HG02763 (cell line): ENCODE results near the gene RTBDN.
A peak's percentile ranks its signal among the peaks of the same experiment; 100 is the strongest.

ENCODE experiments used
- ATAC-seq: cut with Tn5 transposase; IDR thresholded peaks from one replicate; pipeline ENCODE4 v1.9.1; 2021; ENCODE audit warnings: mild to moderate bottlenecking, moderate library complexity; ENCODE audit not compliant: unreplicated experiment

The RTBDN gene

DNA sequence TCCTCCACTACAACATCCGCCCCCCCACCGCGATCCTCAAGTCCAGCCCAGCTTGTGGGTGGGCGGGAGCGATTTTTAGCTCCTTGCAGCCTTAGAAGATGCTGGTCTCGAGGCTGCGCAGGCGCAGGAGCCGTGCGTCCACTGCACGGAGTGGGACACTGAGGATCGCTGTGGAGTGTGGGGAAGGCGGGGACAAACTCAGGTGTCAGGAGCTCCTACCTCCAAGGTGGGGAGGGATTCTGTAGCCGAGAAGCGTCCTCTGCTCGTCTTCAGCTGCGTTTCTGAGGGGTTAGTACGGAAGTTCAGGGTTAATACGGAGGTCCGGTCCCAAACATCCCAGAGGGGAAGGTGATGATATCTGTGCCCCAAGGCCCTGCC lies at the start of gene RTBDN:
Gene RTBDN (minus strand): TSS at position 14 of the 378 bp plus-strand sequence. CDS start 4,600 bp downstream, outside the sequence.
- ATAC-seq: no peak

DNA sequence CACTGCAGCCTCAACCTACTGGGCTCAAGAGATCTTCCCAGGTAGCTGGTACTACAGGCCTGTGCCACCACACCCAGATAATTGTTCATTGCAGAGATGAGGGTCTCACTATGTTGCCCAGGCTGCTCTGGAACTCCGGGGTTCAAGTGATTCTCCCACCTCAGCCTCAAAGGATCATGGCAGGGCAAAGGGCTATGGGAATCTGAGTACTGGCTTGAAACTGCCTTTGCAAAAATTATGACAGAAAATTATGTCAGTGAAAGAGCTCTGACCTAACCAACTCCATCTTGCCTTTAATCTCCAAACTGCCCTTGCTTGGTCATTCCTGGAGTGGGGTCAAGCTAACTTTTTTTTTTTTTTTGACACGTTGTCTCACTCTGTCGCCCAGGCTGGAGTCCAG lies 48.2 kb upstream of the RTBDN start:
- no peak for ATAC-seq

DNA sequence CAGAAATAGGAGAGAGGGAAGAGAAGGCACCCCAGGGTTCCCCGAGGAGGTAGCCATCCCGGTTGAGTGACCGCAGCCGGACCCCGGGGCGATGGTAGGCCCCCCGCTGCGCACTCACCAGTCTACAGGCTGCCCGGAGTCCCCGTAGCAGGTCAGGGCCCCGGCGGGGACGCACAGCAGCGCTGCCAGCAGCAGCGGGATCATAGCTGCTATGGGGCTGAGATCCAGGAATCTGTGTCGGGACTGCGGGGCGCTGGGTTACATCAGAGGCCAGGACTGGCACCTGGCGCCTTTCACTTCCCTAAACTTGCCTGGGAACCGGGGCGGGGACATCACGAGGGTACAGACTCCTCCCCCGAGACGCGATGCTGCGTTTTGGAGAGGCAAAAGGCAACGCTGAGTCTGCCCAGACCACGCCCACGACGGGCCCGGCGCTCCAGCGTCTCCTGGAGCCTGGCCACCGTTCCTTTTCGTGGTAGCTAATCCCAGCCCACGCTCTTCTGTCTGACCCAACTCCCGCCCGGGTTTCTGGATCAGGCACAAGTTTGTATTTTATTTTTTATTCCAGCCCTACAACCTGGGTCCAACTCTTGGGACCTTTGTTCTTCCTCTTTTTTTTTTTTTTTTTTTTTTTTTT lies 46.9 kb upstream of the RTBDN start, which contains the start of gene DNASE2:
Gene DNASE2 (minus strand): TSS at position 278 of the 637 bp plus-strand sequence. CDS start 74 bp downstream, at position 204.
- ATAC-seq: peak; percentile 82

DNA sequence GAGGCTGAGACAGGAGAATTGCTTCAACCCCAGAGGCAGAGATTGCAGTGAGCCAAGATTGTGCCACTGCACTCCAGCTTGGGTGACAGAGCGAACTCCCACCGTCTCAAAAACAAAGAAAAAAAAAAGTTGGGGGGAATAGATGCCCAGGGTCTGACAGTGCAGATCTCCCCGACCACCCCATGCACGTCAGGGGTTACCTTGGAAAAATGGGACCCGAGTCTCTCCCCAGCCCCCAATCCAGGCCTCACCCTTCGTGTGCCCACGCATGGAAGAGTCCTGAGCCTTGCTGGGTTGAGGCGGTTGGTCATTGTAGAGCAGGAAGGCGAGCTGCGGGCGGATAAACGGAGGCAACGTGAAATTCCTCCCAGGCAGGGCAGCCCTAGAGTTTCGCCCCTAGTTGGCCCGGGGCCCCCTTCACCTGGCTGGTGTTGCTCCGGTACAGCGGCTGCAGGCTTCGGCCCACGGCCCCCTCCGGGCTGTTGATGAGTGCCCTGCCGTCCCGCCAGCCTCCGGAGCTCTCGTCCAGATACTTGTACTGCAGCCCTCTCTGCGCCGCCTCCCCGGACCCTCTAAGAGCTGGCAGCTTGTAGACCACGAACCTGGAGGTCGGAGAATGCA lies 46.3 kb upstream of the RTBDN start:
- peak; percentile 27 for ATAC-seq

DNA sequence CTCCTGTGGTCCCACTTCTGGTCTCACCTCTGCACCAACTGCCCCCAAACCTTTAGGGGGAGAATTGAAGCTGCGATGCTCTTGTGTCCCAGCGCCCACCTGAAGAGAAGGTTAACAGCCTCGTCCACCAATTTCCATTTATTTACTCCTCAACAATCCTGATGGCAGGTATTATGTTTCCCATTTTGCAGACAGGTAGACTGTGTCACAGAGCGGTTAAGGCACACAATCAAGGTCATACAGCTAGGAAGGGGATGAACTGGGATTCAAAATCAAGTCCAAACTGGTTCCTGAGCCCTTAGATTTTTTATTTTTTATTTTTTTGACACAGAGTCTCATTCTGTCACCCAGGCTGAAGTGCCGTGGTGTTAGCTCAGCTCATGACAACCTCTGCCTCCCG lies 40.7 kb upstream of the RTBDN start:
- no peak for ATAC-seq

DNA sequence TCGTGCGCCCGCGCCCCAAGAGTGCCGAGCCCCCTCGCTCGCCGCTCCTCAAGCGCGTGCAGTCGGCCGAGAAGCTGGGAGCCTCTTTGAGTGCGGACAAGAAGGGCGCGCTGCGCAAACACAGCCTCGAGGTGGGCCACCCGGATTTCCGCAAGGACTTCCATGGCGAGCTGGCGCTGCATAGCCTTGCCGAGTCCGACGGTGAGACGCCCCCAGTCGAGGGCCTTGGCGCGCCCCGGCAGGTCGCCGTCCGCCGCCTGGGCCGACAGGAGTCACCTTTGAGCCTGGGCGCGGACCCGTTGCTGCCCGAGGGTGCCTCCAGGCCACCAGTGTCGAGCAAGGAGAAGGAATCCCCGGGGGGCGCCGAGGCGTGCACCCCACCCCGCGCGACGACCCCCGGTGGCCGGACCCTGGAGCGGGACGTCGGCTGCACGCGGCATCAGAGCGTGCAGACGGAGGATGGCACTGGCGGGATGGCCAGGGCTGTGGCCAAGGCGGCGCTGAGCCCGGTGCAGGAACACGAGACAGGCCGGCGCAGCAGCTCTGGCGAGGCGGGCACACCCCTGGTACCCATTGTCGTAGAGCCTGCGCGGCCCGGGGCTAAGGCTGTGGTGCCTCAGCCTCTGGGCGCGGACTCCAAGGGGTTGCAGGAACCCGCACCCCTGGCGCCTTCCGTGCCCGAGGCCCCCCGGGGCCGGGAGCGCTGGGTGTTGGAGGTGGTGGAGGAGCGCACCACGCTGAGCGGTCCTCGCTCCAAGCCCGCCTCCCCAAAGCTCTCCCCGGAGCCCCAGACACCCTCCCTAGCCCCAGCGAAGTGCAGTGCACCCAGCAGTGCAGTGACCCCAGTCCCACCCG lies 39.7 kb upstream of the RTBDN start:
- no peak for ATAC-seq

DNA sequence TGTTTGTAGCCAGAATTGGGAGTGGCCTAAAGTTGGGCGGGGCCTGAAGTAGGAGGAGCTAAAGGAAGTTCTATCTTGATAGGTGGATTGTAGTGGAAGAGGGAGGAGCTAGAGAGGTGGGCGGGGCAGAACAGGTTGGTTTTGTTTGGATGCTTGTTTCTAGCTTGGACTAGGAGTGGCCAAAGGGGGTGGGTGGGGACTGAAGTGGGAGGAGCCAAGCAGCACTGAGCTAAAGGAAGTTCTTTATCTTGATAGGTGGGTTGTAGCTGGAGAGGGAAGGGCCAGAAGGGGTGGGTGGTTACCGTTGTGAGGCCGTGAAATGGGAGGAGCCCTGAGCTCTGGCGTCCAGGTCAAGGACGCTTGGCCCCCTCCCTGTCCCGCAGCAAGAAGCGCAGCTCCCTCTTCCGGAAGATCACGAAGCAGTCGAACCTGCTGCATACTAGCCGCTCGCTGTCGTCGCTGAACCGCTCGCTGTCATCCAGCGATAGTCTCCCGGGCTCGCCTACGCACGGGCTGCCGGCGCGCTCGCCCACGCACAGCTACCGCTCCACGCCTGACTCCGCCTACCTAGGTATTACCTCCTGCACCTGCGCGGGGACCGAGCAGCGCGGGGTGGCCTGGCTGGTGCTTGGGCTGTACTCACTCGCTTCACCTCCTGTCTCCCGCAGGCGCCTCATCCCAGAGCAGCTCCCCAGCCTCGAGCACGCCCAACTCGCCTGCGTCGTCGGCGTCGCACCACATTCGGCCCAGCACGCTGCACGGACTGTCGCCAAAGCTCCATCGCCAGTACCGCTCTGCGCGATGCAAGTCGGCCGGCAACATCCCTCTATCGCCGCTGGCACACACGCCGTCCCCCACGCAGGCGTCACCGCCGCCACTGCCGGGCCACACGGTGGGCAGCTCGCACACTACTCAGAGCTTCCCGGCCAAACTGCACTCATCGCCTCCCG lies 38.8 kb upstream of the RTBDN start:
- no peak for ATAC-seq

DNA sequence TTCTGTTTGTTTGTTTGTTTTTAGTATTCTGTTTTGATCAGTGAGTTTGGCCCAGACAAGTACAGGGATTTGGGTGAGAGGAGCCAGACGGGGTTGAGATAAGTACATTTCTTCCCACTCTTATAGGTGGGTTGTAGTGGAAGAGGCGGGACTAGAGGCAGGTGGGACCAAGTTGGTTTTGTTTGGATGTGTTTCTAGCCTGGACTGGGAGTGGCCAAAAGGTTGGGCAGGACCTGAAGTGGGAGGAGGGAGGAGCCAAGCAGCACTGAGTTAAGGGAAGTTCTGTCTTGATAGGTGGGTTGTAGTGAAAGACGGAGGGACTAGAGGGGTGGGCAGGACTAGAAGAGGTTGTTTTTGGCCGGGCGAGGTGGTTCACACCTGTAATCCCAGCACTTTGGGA lies 37.9 kb upstream of the RTBDN start:
- no peak for ATAC-seq

DNA sequence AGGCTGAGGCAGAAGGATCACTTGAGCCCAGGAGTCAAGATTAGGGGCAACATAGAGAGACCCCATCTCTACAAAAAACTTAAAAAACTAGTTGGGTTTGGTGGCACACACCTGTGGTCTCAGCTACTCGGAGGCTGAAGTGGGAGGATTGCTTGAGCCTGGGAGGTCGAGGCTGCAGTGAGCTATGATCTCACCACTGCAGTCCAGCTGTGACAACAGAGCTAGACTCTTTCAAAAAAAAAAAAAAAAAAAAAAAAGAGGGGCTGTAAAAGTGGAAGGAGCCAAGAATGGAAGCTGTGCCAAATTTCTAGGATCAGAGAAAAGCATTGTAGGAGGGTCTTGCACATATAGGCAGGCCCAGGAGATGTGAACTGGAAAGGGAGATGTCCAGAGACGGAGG lies 37.3 kb upstream of the RTBDN start:
- ATAC-seq: no peak

DNA sequence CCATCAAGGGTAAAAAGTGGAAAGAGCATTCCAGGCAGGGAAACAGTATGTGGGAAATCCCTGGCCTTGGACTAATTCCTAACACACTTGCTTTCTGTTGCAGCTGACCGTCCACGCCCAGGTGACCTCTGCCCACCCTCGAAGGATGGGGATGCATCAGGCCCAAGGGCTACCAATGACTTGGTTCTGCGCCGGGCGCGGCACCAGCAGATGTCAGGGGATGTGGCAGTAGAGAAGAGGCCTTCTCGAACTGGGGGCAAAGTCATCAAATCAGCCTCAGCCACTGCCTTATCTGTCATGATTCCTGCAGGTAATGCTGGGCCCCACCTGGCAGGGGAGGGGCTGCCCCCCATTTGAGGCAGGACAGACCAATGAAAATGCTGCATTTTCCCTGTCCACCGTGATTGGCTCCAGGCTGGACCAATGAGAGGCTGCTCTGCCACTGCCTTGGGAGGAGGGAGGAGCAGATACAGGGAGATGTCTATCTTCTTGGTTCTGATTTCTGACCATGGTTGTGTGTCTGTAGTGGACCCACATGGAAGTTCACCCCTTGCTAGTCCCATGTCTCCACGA lies 34.2 kb upstream of the RTBDN start:
- no peak for ATAC-seq

DNA sequence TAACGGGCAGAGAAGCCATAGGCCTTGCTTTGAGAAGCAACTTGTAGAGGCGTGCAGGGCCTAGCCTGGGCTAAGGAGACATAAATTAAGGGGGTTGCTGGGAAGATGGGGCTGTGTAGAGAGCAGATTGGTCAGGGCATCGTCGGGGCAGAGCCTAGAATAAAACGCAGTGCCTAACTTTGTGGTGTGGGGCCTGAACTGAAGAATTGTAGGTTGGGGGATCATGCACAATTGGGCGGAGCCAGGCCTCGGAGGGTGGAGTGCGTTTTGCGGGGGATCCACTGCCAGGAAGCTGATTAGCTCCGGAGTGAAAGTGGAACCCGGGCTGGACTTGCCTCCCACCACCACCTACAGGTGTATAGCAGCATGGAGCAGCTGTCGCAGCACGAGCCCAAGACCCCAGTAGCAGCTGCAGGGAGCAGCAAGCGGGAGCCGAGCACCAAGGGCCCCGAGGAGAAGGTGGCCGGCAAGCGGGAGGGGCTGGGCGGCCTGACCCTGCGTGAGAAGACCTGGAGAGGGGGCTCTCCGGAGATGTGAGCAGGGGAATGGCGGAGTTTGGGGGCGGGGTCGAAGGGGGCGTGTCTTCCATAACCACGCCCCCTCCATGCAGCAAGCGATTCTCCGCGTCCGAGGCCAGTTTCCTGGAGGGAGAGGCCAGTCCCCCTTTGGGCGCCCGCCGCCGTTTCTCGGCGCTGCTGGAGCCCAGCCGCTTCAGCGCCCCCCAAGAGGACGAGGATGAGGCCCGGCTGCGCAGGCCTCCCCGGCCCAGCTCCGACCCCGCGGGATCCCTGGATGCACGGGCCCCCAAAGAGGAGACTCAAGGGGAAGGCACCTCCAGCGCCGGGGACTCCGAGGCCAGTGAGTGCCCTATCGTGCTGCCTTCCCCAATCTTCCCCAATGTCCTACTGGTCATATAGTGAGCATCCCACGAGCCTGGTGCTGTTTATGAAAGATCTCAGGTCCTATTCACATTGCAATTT lies 33.0 kb upstream of the RTBDN start:
- ATAC-seq: no peak

DNA sequence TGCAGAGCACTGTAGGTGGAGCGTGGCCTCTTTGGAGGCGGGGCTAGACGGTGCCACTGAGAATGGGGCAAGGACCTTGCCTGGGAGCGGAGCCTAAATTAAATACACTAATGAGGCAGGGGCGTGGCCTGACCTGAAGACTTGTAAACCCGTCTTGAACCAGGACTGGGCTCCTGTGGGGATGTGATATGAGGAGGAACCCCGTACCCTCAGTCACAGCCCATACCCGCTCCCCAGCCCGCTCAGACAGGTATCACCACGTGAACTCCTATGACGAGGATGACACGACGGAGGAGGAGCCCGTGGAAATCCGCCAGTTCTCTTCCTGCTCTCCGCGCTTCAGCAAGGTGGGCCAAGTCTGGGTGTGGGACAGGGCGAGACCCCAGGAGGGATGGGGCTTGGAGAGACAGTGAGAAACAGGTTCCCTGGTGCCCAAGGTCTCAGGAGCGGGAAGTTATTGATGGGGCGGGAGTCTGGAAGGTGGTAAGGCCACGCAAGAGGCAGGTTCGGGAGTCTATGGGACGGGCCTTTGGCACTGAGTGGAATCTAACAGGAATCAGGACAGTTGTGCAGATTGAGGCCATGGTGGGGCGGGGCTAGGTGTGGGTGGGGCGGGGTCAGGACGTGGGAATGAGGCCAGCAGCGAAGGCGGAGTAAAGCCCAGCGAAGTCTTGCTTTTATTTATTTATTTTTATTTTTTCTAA lies 32.2 kb upstream of the RTBDN start:
- ATAC-seq: no peak

DNA sequence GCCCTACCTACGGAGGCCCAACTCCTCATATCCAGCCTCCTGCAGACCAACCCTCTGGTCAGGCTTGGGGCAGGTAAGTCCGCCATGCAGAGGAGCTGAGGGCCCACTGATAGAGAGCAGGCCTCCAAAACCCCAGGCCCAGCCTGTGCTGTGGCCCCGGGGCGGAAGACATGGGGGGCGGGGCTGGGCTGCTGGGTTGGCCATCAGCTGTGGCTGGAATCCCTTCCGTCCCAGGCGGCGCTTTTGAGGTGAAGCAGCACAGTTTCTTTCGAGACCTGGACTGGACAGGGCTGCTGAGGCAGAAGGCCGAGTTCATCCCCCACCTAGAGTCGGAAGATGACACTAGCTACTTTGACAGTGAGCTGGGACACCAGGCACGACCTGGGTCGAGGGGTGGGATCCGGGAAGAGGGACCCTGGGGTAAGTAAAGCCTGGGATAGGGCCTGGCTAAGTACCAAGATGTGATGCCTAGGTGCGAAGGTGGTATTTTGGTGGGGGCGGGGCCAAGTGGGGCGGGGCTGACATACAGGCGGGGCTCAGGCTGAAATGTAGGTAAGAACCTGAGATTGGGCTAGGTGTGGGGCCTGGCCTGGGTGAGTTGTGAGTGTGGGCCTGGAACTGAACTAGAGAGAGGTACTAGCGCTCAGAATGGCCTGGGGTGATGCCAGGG lies 31.5 kb upstream of the RTBDN start:
- ATAC-seq: no peak

DNA sequence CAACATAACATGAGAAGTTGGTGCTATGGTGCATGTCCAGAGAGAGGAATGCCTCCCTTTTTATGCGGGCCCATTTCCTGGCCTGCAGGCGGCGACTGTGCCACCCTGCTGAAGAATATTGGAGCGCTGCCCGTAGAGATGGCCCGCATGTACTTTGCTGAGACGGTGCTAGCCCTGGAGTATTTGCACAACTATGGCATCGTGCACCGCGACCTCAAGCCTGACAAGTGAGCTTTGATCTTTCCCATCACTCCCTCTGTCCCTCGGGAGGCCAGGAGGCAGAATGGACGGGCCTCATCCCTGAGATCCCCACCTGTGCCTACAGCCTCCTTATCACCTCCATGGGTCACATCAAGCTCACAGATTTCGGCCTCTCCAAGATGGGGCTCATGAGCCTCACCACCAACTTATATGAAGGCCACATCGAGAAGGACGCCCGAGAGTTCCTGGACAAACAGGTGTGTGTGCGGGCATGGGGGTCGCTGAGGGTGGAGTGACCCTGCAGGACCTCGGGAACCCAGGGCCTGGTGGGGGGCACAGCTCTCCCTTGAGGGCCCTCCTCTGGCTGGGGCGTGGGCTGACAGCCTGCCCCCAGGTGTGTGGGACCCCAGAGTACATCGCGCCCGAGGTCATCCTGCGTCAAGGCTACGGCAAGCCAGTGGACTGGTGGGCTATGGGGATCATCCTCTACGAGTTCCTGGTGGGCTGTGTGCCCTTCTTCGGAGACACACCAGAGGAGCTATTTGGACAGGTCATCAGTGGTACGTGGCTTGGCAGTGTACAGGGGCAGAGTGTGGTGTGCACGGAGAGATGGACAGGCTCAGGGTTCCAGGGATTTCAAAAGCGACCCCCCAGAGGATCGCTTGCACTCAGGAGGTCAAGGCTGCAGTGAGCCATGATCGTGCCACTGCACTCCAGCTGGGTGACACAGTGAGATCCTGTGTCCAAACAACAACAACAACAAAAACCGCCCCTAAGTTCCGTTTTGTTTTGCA lies 30.6 kb upstream of the RTBDN start:
- no peak for ATAC-seq

DNA sequence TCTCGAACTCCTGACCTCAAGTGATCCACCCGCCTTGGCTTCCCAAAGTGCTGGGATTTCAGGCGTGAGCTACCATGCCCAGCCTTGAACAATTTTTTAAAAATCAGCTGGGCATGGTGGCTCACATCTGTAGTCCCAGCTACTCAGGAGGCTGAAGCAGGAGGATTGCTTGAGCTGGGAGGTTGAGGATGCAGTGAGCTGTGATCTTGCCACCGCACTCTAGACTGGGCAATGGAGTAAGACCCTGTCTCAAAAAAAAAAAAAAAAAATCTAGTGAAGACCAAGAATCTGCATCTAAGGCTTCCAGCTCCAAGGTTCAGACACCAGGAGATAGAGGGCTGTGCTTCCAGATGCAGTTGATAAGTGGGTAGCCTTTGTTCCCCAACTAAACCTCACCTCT lies 29.8 kb upstream of the RTBDN start:
- no peak for ATAC-seq

DNA sequence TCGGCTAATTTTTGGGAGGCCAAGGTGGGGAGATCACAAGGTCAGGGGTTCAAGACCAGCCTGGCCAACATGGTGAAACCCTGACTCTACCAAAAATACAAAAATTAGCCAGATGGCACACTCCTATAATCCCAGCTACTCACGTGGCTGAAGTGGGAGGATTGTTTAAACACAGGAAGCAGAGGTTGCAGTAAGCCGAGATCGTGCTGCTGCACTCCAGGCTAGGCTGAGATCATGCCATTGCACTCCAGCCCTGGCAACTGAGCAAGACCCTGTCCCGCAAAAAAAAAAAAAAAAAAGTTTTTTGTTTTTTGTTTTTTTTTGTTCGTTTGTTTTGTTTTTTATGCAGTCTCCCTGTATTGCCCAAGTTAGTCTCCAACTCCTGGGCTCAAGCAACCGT lies 25.2 kb upstream of the RTBDN start:
- ATAC-seq: no peak
